ENCODE results near the gene PPEF1. TPM values are rescaled to one million over a fixed set of nuclear protein-coding genes. Genes with fewer than 3 reads are reported as not detected.

Gene PPEF1
- total RNA-seq, 1 donor from 2014 or later = 0.26 TPM

- Mint-ChIP-seq H3K4me1 (peaks cover 4% of the 10 kb centered on the region), H3K27me3 (ENCODE audit: low read depth) (peaks cover 4% of the 10 kb centered on the region), H3K36me3 (ENCODE audit: low read depth) (no peaks in the 10 kb centered on the region), H3K4me3 (peak within 1 kb of the TSS; percentile 79), H3K27ac (ENCODE audit: unreplicated experiment) (no peak within 1 kb of the TSS), H3K9me3 (no peaks in the 10 kb centered on the region)
- TF ChIP-seq CTCF (conservative IDR thresholded peaks at IDR 0.05) = no peak
- no peak for DNase-seq (ENCODE audit: low read depth, low spot score)
Observed at GRCh38 chrX:18672008-18672407, 35.4 kb upstream of the PPEF1 start, which contains the start of gene RS1. RS1 (minus strand) TSS chrX:18672108; CDS start chrX:18672068, 40 bp downstream.

DNA sequence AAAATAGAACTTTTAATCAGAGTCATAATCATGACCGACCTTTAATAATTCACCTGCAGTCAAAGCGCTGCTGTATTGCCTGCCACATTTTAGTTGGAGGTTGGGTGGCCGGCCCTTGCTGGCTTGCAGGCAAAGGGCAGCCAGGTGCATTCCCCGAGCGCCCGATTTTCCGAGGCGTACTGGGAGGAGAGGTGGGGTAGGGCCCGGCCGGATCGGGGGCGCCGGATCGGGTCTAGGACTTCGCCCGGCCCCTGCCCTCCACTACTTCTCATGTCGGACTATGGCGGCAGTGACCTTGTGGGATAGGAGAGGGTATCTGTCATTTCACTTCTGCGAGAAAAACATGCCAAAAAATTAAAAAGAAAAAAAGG, 33.0 kb upstream of the PPEF1 start:
- H3K4me3 Mint-ChIP-seq = peak overlapping the region; percentile 90
- H3K4me1 Mint-ChIP-seq = no peaks in the 10 kb centered on the region
- no peaks in the 10 kb centered on the region for H3K36me3 Mint-ChIP-seq (ENCODE audit: low read depth)
- peaks cover 2% of the 10 kb centered on the region for H3K9me3 Mint-ChIP-seq
- peak; percentile 5 for DNase-seq (ENCODE audit: low read depth, low spot score)
- no peak overlapping the region for H3K27ac Mint-ChIP-seq (ENCODE audit: unreplicated experiment)
- peaks cover 4% of the 10 kb centered on the region for H3K27me3 Mint-ChIP-seq (ENCODE audit: low read depth)
- TF ChIP-seq CTCF (conservative IDR thresholded peaks at IDR 0.05) = no peak

- peak; percentile 81 for DNase-seq (ENCODE audit: low read depth, low spot score)
- no peaks in the 10 kb centered on the region for H3K4me1 Mint-ChIP-seq
- peaks cover 4% of the 10 kb centered on the region for H3K9me3 Mint-ChIP-seq
- H3K4me3 Mint-ChIP-seq = peak overlapping the region; percentile 90
- H3K27me3 Mint-ChIP-seq (ENCODE audit: low read depth) = peaks cover 4% of the 10 kb centered on the region
- TF ChIP-seq CTCF (conservative IDR thresholded peaks at IDR 0.05) = no peak
- H3K27ac Mint-ChIP-seq (ENCODE audit: unreplicated experiment) = no peak overlapping the region
- no peaks in the 10 kb centered on the region for H3K36me3 Mint-ChIP-seq (ENCODE audit: low read depth)
Observed at GRCh38 chrX:18674788-18675735, 32.4 kb upstream of the PPEF1 start.

- H3K27ac Mint-ChIP-seq (ENCODE audit: unreplicated experiment) = no peak overlapping the region
- no peaks in the 10 kb centered on the region for H3K4me1 Mint-ChIP-seq
- no peak for TF ChIP-seq CTCF (conservative IDR thresholded peaks at IDR 0.05)
- no peaks in the 10 kb centered on the region for H3K36me3 Mint-ChIP-seq (ENCODE audit: low read depth)
- peaks cover 4% of the 10 kb centered on the region for H3K27me3 Mint-ChIP-seq (ENCODE audit: low read depth)
- no peak for DNase-seq (ENCODE audit: low read depth, low spot score)
- H3K9me3 Mint-ChIP-seq = peaks cover 4% of the 10 kb centered on the region
- peak overlapping the region; percentile 90 for H3K4me3 Mint-ChIP-seq
Observed at GRCh38 chrX:18676050-18676449, 31.4 kb upstream of the PPEF1 start.

GRCh38 chrX:18676470-18676869, 31.0 kb upstream of the PPEF1 start:
- DNase-seq (ENCODE audit: low read depth, low spot score) = peak; percentile 7
- no peaks in the 10 kb centered on the region for H3K36me3 Mint-ChIP-seq (ENCODE audit: low read depth)
- peak; percentile 47 for TF ChIP-seq CTCF (conservative IDR thresholded peaks at IDR 0.05)
- H3K27me3 Mint-ChIP-seq (ENCODE audit: low read depth) = peaks cover 4% of the 10 kb centered on the region
- no peak overlapping the region for H3K27ac Mint-ChIP-seq (ENCODE audit: unreplicated experiment)
- H3K4me3 Mint-ChIP-seq = peak overlapping the region; percentile 90
- no peaks in the 10 kb centered on the region for H3K4me1 Mint-ChIP-seq
- H3K9me3 Mint-ChIP-seq = peaks cover 4% of the 10 kb centered on the region

Measured in neural crest cell (in vitro differentiated cells).